ENCODE measurements around the gene SULT4A1. TPM values are rescaled to one million over a fixed set of nuclear protein-coding genes. Genes with fewer than 3 reads are reported as not detected.

The SULT4A1 gene
- total RNA-seq, 1 donor from 2014 or later: 6.3 TPM

- DNase-seq (ENCODE audit: low read depth, low spot score): no peak
- H3K4me1 Mint-ChIP-seq: no peaks in the 10 kb centered on the region
- TF ChIP-seq CTCF (conservative IDR thresholded peaks at IDR 0.05): no peak
- H3K27me3 Mint-ChIP-seq (ENCODE audit: low read depth): peaks cover 55% of the 10 kb centered on the region
- no peaks in the 10 kb centered on the region for H3K36me3 Mint-ChIP-seq (ENCODE audit: low read depth)
- H3K9me3 Mint-ChIP-seq: no peaks in the 10 kb centered on the region
- no peak overlapping the region for H3K4me3 Mint-ChIP-seq
- H3K27ac Mint-ChIP-seq (ENCODE audit: unreplicated experiment): no peak overlapping the region
Observed at GRCh38 chr22:43885786-43886185, 23.5 kb upstream of the SULT4A1 start.

GRCh38 chr22:43885319-43885671 lies 23.0 kb upstream of the SULT4A1 start:
- Mint-ChIP-seq H3K4me1 (no peaks in the 10 kb centered on the region), H3K27me3 (ENCODE audit: low read depth) (peaks cover 50% of the 10 kb centered on the region), H3K9me3 (no peaks in the 10 kb centered on the region), H3K36me3 (ENCODE audit: low read depth) (no peaks in the 10 kb centered on the region), H3K27ac (ENCODE audit: unreplicated experiment) (no peak overlapping the region), H3K4me3 (no peak overlapping the region)
- no peak for DNase-seq (ENCODE audit: low read depth, low spot score)
- no peak for TF ChIP-seq CTCF (conservative IDR thresholded peaks at IDR 0.05)

- Mint-ChIP-seq H3K9me3 (no peaks in the 10 kb centered on the region), H3K27me3 (ENCODE audit: low read depth) (peaks cover 45% of the 10 kb centered on the region), H3K27ac (ENCODE audit: unreplicated experiment) (no peak overlapping the region), H3K4me1 (no peaks in the 10 kb centered on the region), H3K4me3 (no peak overlapping the region), H3K36me3 (ENCODE audit: low read depth) (no peaks in the 10 kb centered on the region)
- TF ChIP-seq CTCF (conservative IDR thresholded peaks at IDR 0.05): peak; percentile 78
- peak; percentile 75 for DNase-seq (ENCODE audit: low read depth, low spot score)
Observed at GRCh38 chr22:43884600-43885318, 22.4 kb upstream of the SULT4A1 start.

GRCh38 chr22:43883719-43884415 lies 21.6 kb upstream of the SULT4A1 start:
- no peak for DNase-seq (ENCODE audit: low read depth, low spot score)
- H3K36me3 Mint-ChIP-seq (ENCODE audit: low read depth): no peaks in the 10 kb centered on the region

GRCh38 chr22:43883012-43883661 lies 20.8 kb upstream of the SULT4A1 start:
- Mint-ChIP-seq H3K4me3 (no peak overlapping the region), H3K27ac (ENCODE audit: unreplicated experiment) (no peak overlapping the region), H3K9me3 (no peaks in the 10 kb centered on the region), H3K4me1 (peaks cover 5% of the 10 kb centered on the region), H3K27me3 (ENCODE audit: low read depth) (peaks cover 33% of the 10 kb centered on the region), H3K36me3 (ENCODE audit: low read depth) (no peaks in the 10 kb centered on the region)
- peak; percentile 65 for DNase-seq (ENCODE audit: low read depth, low spot score)
- TF ChIP-seq CTCF (conservative IDR thresholded peaks at IDR 0.05): peak; percentile 74

More at GRCh38 chr22:43883719-43884415, 21.6 kb upstream of the SULT4A1 start:
- Mint-ChIP-seq H3K4me1 (no peaks in the 10 kb centered on the region), H3K27ac (ENCODE audit: unreplicated experiment) (no peak overlapping the region), H3K9me3 (no peaks in the 10 kb centered on the region), H3K4me3 (no peak overlapping the region), H3K27me3 (ENCODE audit: low read depth) (peaks cover 36% of the 10 kb centered on the region)
- no peak for TF ChIP-seq CTCF (conservative IDR thresholded peaks at IDR 0.05)

All from neural crest cell (in vitro differentiated cells).